Erythroblast (primary cell): ENCODE data around the gene MAP3K20.

ENCODE experiments used
- GATA1 ChIP-seq: IDR thresholded peaks from 2 replicates; pipeline ENCODE4 v1.6.1; 2011; ENCODE audit warnings: low read depth, mild to moderate bottlenecking, control low read depth, low read length, moderate library complexity
- POLR2A ChIP-seq: IDR thresholded peaks from 2 replicates; pipeline ENCODE4 v1.6.1; 2011; ENCODE audit warnings: mild to moderate bottlenecking, low read length

GRCh38 chr2:173198327-173198726, 122.7 kb downstream of the MAP3K20 start:
- no peak for TF ChIP-seq POLR2A
- TF ChIP-seq GATA1 = no peak
